Progenitor cell of endocrine pancreas (in vitro differentiated cells): ENCODE data around the gene PSMC5. TPM values are rescaled to one million over a fixed set of nuclear protein-coding genes. Genes with fewer than 3 reads are reported as not detected.

Experiments used
- DNase-seq: peaks from one replicate; pipeline ENCODE4 v3.0.0; 2021; ENCODE audit warnings: low spot score; ENCODE audit not compliant: unreplicated experiment
- H3K27ac Mint-ChIP-seq: 2 replicates; pipeline ENCODE4 v1.8.0; 2021; ENCODE audit warnings: mild to moderate bottlenecking, moderate library complexity, mixed read lengths
- H3K27me3 Mint-ChIP-seq: 2 replicates; pipeline ENCODE4 v1.8.0; 2021; ENCODE audit warnings: mixed read lengths
- H3K36me3 Mint-ChIP-seq: 2 replicates; pipeline ENCODE4 v1.8.0; 2022; ENCODE audit warnings: mixed read lengths; ENCODE audit not compliant: insufficient read depth
- H3K4me1 Mint-ChIP-seq: 2 replicates; pipeline ENCODE4 v1.8.0; 2021; ENCODE audit warnings: low read depth, mixed read lengths
- H3K4me3 Mint-ChIP-seq: 2 replicates; pipeline ENCODE4 v1.8.0; 2021; ENCODE audit warnings: low read depth, mild to moderate bottlenecking, moderate library complexity, mixed read lengths
- H3K9me3 Mint-ChIP-seq: 2 replicates; pipeline ENCODE4 v1.8.0; 2021; ENCODE audit warnings: low read depth, mixed read lengths
- CTCF ChIP-seq: fragments of 200-600 bp; sonication (generic); IDR thresholded peaks from one replicate; pipeline ENCODE4 v1.5.0; 2021; ENCODE audit warnings: antibody characterized with exemption, mild to moderate bottlenecking; ENCODE audit not compliant: unreplicated experiment
- total RNA-seq: library from RNA; stranded (reverse); gene quantifications from 2 replicates; pipeline ENCODE4 v1.2.1, GENCODE V29; 2021

The PSMC5 gene
- total RNA-seq, 1 donor from 2014 or later, result 101 TPM

DNA sequence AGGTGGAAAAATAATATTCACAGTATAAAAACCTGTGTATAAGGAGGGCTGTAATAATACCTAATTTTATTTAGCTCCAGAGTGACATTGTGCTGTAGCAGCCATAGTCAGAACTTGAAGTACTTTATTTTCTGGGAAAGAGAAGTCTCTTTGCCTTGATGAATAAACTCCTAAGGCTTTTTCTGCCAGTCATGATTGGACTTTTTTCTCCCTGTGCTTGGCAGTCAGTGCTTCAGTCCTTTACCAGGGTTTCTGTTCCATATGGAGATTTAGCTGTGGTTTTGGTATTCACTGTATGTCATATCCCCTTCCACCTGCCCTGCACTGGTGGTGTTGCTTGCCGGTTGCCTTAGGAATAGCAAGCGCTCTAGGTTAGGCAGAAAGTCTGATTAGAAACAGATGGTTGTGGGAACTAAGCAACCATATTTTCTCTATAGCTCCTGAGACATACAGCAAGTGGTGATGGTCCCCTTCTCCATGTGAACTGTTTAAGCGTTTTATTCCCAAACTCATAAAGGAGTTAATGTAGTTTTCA lies 28.6 kb upstream of the PSMC5 start:
- Mint-ChIP-seq H3K4me1 (no peaks in the 10 kb centered on the region), H3K9me3 (no peaks in the 10 kb centered on the region), H3K4me3 (no peak overlapping the region), H3K36me3 (peaks cover 16% of the 10 kb centered on the region), H3K27me3 (no peaks in the 10 kb centered on the region), H3K27ac (no peak overlapping the region)
- DNase-seq, result no peak
- no peak for TF ChIP-seq CTCF

- TF ChIP-seq CTCF, result no peak
- Mint-ChIP-seq H3K9me3 (no peaks in the 10 kb centered on the region), H3K36me3 (peaks cover 12% of the 10 kb centered on the region), H3K27ac (no peak overlapping the region), H3K4me1 (no peaks in the 10 kb centered on the region), H3K27me3 (no peaks in the 10 kb centered on the region), H3K4me3 (no peak overlapping the region)
- DNase-seq, result no peak
Measured at GRCh38 chr17:63800783-63801182, 26.4 kb upstream of the PSMC5 start.

GRCh38 chr17:63804328-63804727 lies 22.9 kb upstream of the PSMC5 start:
- Mint-ChIP-seq H3K4me3 (no peak overlapping the region), H3K4me1 (no peaks in the 10 kb centered on the region), H3K27ac (no peak overlapping the region), H3K27me3 (no peaks in the 10 kb centered on the region), H3K36me3 (peaks cover 20% of the 10 kb centered on the region), H3K9me3 (no peaks in the 10 kb centered on the region)
- no peak for DNase-seq
- TF ChIP-seq CTCF, result no peak

- H3K36me3 Mint-ChIP-seq, result peaks cover 25% of the 10 kb centered on the region
Measured at GRCh38 chr17:63805591-63805990, 21.6 kb upstream of the PSMC5 start.

GRCh38 chr17:63809970-63810369 lies 17.3 kb upstream of the PSMC5 start:
- Mint-ChIP-seq H3K4me1 (no peaks in the 10 kb centered on the region), H3K36me3 (peaks cover 24% of the 10 kb centered on the region), H3K27me3 (no peaks in the 10 kb centered on the region), H3K4me3 (no peak overlapping the region), H3K27ac (no peak overlapping the region), H3K9me3 (no peaks in the 10 kb centered on the region)
- TF ChIP-seq CTCF, result no peak
- no peak for DNase-seq

More at GRCh38 chr17:63805591-63805990, 21.6 kb upstream of the PSMC5 start:
- H3K27me3 Mint-ChIP-seq, result no peaks in the 10 kb centered on the region
- no peaks in the 10 kb centered on the region for H3K9me3 Mint-ChIP-seq
- no peak for DNase-seq
- no peaks in the 10 kb centered on the region for H3K4me1 Mint-ChIP-seq
- no peak overlapping the region for H3K27ac Mint-ChIP-seq
- no peak overlapping the region for H3K4me3 Mint-ChIP-seq
- no peak for TF ChIP-seq CTCF
